Measurements from ENCODE around the gene MTUS2. TPM values are rescaled to one million over a fixed set of nuclear protein-coding genes. Genes with fewer than 3 reads are reported as not detected.

The MTUS2 gene
- total RNA-seq, 1 experiment from 2014 or later: 1.7 TPM

DNA sequence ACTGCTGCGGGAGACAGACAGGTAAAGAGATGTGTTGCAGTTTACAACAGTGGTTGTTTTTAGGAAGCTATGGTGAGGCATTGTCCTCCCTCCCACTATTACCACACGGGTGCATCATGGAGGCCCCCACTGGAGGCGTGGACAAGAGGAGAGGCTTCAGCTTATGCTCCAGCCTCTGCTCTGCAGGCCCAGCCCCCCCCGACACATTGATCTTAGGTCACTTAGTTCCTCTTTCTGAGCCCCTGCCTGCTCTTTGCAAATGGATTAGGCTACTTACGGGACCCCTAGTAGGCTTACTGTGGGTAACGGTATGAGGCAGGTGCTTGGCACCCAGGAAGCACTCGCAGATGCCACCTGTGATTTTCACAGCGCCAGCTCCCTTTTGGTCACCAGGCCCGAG, 651.4 kb downstream of the MTUS2 start:
- intact Hi-C loops (cut with micrococcal nuclease; ENCODE audit: unreplicated experiment): loop anchor here (5.0 to 10.0 kb wide), 2 partner anchors 109 to 177 kb away; no protein-coding TSS in a partner anchor
- Mint-ChIP-seq H3K9me3 (ENCODE audit: unreplicated experiment) (no peaks in the 10 kb centered on the region), H3K4me3 (ENCODE audit: unreplicated experiment) (no peak overlapping the region), H3K27me3 (ENCODE audit: insufficient read depth, unreplicated experiment) (no peaks in the 10 kb centered on the region), H3K27ac (ENCODE audit: unreplicated experiment) (no peak overlapping the region), H3K36me3 (ENCODE audit: insufficient read depth, unreplicated experiment) (no peaks in the 10 kb centered on the region), H3K4me1 (ENCODE audit: low read depth, unreplicated experiment) (no peaks in the 10 kb centered on the region)
- Histone ChIP-seq H3K36me3 (ENCODE audit: control insufficient read depth, insufficient read depth, low read length) (no peaks in the 10 kb centered on the region), H3K27me3 (replicated peaks; ENCODE audit: control insufficient read depth, insufficient read depth, low read length) (no peaks in the 10 kb centered on the region), H3K4me3 (ENCODE audit: low read depth, low read length) (no peak overlapping the region), H3K9me3 (no peaks in the 10 kb centered on the region), H3K4me1 (no peaks in the 10 kb centered on the region)
- BruUV-seq (replicated peaks): no TSS peak
- no peak for TF ChIP-seq CTCF (IDR thresholded peaks at IDR 0.05; ENCODE audit: insufficient read depth in 1 of 2, low read depth in 1 of 2, low read length in 1 of 2, severe bottlenecking in 1 of 2, unreplicated experiment in 1 of 2)
- CTCF ChIA-PET: interaction anchor here (0.6 to 1.1 kb wide), 4 partner anchors 7 to 237 kb away, joined by 3 to 5 read pairs (median 3); no protein-coding TSS in a partner anchor
- no peak for DNase-seq
- POLR2A ChIA-PET: no interaction called here

- H3K27me3 ChIP-seq (replicated peaks; ENCODE audit: control insufficient read depth, insufficient read depth, low read length): no peaks in the 10 kb centered on the region
- ChIA-PET CTCF (interaction anchor here (0.6 to 1.1 kb wide), 5 partner anchors 8 to 236 kb away, joined by 3 to 5 read pairs (median 3); no protein-coding TSS in a partner anchor), POLR2A (no interaction called here)
- peaks cover 3% of the 10 kb centered on the region for H3K27me3 Mint-ChIP-seq (ENCODE audit: insufficient read depth, unreplicated experiment)
- no peak overlapping the region for H3K27ac Mint-ChIP-seq (ENCODE audit: unreplicated experiment)
- no TSS peak for BruUV-seq (replicated peaks)
- peak; percentile 65 to 77 for DNase-seq
- no peak overlapping the region for H3K4me3 ChIP-seq (ENCODE audit: low read depth, low read length)
- no peaks in the 10 kb centered on the region for H3K4me1 ChIP-seq
- no peaks in the 10 kb centered on the region for H3K4me1 Mint-ChIP-seq (ENCODE audit: low read depth, unreplicated experiment)
- H3K9me3 ChIP-seq: no peaks in the 10 kb centered on the region
- no peak overlapping the region for H3K4me3 Mint-ChIP-seq (ENCODE audit: unreplicated experiment)
- no peaks in the 10 kb centered on the region for H3K36me3 ChIP-seq (ENCODE audit: control insufficient read depth, insufficient read depth, low read length)
- TF ChIP-seq CTCF (IDR thresholded peaks at IDR 0.05; ENCODE audit: insufficient read depth in 1 of 2, low read depth in 1 of 2, low read length in 1 of 2, severe bottlenecking in 1 of 2, unreplicated experiment in 1 of 2): peak; percentile 98 to 100
- no peaks in the 10 kb centered on the region for H3K36me3 Mint-ChIP-seq (ENCODE audit: insufficient read depth, unreplicated experiment)
- no peaks in the 10 kb centered on the region for H3K9me3 Mint-ChIP-seq (ENCODE audit: unreplicated experiment)
- intact Hi-C loops (cut with micrococcal nuclease; ENCODE audit: unreplicated experiment): loop anchor here (1.0 to 10.0 kb wide), 4 partner anchors 70 to 236 kb away; no protein-coding TSS in a partner anchor
Observed at GRCh38 chr13:29472332-29472961, 652.3 kb downstream of the MTUS2 start.

GRCh38 chr13:29473166-29473565, 653.0 kb downstream of the MTUS2 start:
- TF ChIP-seq CTCF (IDR thresholded peaks at IDR 0.05; ENCODE audit: insufficient read depth in 1 of 2, low read depth in 1 of 2, low read length in 1 of 2, severe bottlenecking in 1 of 2, unreplicated experiment in 1 of 2): no peak
- intact Hi-C loops (cut with micrococcal nuclease; ENCODE audit: unreplicated experiment): loop anchor here (2.0 to 10.0 kb wide), 3 partner anchors 70 to 178 kb away; no protein-coding TSS in a partner anchor
- H3K4me3 ChIP-seq (ENCODE audit: low read depth, low read length): no peak overlapping the region
- BruUV-seq (replicated peaks): no TSS peak
- DNase-seq: no peak
- Mint-ChIP-seq H3K36me3 (ENCODE audit: insufficient read depth, unreplicated experiment) (no peaks in the 10 kb centered on the region), H3K9me3 (ENCODE audit: unreplicated experiment) (no peaks in the 10 kb centered on the region), H3K27ac (ENCODE audit: unreplicated experiment) (no peak overlapping the region), H3K4me1 (ENCODE audit: low read depth, unreplicated experiment) (no peaks in the 10 kb centered on the region), H3K27me3 (ENCODE audit: insufficient read depth, unreplicated experiment) (peaks cover 3% of the 10 kb centered on the region), H3K4me3 (ENCODE audit: unreplicated experiment) (no peak overlapping the region)
- H3K9me3 ChIP-seq: no peaks in the 10 kb centered on the region
- POLR2A ChIA-PET: no interaction called here
- H3K36me3 ChIP-seq (ENCODE audit: control insufficient read depth, insufficient read depth, low read length): no peaks in the 10 kb centered on the region
- CTCF ChIA-PET: no interaction called here
- no peaks in the 10 kb centered on the region for H3K4me1 ChIP-seq
- no peaks in the 10 kb centered on the region for H3K27me3 ChIP-seq (replicated peaks; ENCODE audit: control insufficient read depth, insufficient read depth, low read length)
